GM13976 (cell line): ENCODE data around the gene EDC3.

ENCODE experiments used
- DNase-seq: peaks from one replicate; pipeline ENCODE4 v3.0.0; 2012; ENCODE audit warnings: low spot score
- in situ Hi-C: fragments of 300-500 bp; cut with MboI; formaldehyde crosslinking; loops from one replicate; pipeline ENCODE4 v1.12.0; 2022; ENCODE audit warnings: low sequenced_read_pairs, mixed read lengths, inconsistent platforms; ENCODE audit not compliant: unreplicated experiment
- TF ChIP-seq, protein P1 (sequence below): IDR thresholded peaks from 2 replicates; pipeline ENCODE4 v1.5.1; 2012; ENCODE audit warnings: borderline replicate concordance, mild to moderate bottlenecking; ENCODE audit not compliant: insufficient read depth; ENCODE audit errors: extremely low read depth, missing control alignments, control extremely low read depth

EDC3 gene

DNA sequence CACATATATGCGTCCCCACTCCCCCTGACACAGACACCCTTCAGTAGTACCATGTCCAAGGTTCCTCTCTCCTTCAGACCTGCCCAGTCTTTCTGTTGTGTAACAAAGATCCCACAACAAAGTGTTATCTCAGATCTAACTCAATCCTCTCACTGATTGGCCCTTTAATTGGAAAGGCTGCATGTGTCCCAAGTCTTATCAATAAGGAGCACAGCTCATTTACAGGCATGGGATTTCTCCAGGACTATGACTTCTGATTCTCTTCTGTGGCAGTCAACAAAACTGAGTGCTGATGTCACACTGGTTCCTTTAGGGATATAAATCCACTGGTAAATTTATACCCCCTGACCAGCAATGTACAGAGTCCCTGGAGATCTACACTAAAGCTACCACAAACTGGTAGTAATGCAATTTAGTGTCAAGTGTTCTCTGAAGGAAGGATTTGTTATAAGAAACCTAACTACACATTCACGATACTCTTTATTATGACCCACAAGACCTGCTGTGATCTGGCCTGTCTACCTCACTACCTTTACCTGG lies 52.1 kb downstream of the EDC3 start:
- DNase-seq: no peak
- TF ChIP-seq, protein P1, sequence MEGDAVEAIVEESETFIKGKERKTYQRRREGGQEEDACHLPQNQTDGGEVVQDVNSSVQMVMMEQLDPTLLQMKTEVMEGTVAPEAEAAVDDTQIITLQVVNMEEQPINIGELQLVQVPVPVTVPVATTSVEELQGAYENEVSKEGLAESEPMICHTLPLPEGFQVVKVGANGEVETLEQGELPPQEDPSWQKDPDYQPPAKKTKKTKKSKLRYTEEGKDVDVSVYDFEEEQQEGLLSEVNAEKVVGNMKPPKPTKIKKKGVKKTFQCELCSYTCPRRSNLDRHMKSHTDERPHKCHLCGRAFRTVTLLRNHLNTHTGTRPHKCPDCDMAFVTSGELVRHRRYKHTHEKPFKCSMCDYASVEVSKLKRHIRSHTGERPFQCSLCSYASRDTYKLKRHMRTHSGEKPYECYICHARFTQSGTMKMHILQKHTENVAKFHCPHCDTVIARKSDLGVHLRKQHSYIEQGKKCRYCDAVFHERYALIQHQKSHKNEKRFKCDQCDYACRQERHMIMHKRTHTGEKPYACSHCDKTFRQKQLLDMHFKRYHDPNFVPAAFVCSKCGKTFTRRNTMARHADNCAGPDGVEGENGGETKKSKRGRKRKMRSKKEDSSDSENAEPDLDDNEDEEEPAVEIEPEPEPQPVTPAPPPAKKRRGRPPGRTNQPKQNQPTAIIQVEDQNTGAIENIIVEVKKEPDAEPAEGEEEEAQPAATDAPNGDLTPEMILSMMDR: no peak
- in situ Hi-C loops: loop anchor here (25.0 kb wide), 1 partner anchor 294 kb away; the partner anchor contains the start of gene COX5A

DNA sequence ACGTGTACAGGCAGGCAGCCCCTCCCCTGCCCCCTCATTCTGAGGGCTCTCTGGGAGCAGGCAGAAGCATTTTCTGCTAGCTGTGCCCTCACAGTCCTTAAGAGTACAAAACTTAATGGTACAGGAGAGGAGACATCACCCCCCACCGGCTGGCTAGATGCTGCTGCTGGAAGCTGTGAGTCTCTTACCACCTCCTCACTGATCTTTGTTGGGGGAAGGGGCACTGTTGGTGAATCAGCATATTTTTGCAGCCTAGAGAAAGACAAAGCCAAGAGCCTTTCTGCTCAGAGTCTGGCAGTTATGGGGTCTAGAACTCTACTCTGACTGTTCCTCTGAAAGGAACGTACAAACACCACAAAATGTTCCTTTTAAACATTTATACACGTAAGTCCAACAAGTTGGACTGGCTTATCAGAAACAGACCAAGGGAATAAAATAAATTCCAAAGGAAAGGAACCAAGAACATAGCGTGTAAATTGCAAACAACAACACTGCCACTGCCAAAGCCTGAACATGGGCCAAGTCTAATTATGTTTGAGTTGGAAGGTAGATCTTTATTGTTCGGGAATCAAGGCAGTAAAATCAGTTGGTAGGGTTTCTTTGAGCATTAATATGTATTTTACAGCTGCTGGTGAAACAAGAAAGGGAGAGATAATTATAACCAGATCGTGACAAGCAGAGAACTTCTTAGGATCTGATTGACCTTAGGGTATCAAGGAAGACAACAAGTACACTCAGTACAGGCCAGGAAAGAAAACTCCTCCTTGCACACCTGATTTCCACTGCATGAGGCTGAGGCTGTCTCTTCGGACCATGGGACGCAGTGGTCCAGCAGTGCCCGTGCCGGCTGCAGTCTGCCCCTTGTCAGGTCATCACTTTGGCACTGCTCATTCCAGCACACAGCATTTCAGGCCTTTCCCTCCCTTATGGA lies 52.8 kb downstream of the EDC3 start:
- TF ChIP-seq, protein P1: no peak
- in situ Hi-C loops: loop anchor here (25.0 kb wide), 1 partner anchor 294 kb away; the partner anchor contains the start of gene COX5A
- DNase-seq: no peak

DNA sequence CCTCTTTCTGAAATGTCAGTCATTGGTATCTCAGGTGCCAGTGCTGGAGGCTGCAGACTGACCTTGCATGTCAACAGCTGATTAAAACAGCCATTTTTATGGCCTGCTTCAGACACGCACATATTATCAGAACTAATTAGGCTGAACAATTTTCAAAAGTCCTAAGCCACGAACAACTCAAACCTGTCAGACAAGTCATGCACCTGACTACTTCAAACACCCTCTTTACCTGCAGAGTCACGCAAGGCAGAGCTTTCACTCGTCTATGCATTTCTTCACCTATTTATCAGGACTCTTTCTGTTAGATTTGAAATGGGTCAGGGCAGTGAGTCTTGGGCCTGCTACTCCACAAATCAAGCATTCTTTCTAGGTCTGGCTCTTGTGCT lies 53.5 kb downstream of the EDC3 start:
- DNase-seq: no peak
- TF ChIP-seq, protein P1: no peak
- in situ Hi-C loops: loop anchor here (25.0 kb wide), 1 partner anchor 295 kb away; the partner anchor contains the start of gene COX5A

DNA sequence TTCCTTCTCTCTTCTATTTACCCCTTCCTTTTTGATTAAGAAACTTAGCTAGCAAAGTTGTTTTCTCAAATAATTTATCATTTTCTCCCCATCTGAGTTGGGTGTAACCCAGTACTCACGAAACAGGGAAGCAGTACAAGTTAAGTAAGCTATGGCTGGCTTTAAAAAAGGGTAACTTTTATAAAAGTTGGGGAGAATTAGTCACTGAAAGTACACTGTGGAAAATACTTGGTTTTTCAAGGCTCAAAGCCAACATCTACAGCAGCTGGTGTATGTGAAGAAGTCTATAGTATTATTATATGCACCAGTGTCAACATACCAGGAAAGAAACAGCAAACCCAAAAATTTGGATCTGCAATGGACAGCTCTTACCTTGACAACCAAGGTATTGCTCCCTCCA lies 54.7 kb downstream of the EDC3 start:
- DNase-seq: no peak
- TF ChIP-seq, protein P1: no peak
- in situ Hi-C loops: loop anchor here (25.0 kb wide), 1 partner anchor 296 kb away; the partner anchor contains the start of gene COX5A

DNA sequence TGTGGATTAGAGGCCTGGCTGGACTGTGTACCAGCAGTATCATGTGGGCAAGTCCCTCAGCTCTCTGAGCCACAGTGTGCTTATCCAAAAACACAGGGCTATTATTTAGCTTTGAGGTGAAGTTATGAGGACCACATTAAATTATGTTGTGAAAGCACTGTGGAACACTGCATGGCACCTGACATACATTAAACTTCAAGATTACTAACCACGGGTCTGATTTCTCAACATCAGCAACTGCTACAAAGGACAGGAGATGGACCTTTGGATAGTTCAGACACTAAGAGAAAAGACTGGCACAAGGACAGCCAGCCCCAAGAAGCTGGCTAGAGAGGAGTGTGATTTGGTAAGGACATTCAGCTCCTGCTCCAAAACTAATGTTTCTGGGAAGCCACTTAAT lies 58.8 kb downstream of the EDC3 start:
- TF ChIP-seq, protein P1: no peak
- no peak for DNase-seq
- in situ Hi-C loops: loop anchor here (5.0 to 25.0 kb wide), 2 partner anchors 130 to 300 kb away; partner anchors contain the start of gene COX5A

DNA sequence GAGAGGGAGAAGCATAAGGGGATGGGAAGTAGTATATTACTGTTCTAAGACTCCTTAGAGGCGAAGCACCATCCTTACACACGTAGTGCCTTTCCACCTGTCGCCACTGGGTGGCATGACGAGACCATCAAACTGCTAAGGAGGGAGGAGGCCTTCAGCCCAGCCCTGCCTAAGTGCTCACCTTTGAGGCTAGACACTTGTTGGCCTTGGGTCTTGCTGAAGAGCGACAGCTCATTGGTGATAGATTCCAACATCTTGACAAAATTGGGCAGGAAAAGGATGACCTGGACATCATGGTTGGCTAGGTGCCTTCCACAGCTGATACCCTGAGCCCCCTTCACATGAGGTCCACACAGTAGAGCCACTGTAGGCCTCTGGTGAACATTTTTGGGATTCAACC lies 60.6 kb downstream of the EDC3 start:
- TF ChIP-seq, protein P1: peak; percentile 81
- peak; percentile 77 for DNase-seq
- in situ Hi-C loops: loop anchor here (5.0 to 25.0 kb wide), 2 partner anchors 132 to 302 kb away; partner anchors contain the start of gene COX5A
